ENCODE measurements around the gene CFAP61.

- TF ChIP-seq, protein P1, sequence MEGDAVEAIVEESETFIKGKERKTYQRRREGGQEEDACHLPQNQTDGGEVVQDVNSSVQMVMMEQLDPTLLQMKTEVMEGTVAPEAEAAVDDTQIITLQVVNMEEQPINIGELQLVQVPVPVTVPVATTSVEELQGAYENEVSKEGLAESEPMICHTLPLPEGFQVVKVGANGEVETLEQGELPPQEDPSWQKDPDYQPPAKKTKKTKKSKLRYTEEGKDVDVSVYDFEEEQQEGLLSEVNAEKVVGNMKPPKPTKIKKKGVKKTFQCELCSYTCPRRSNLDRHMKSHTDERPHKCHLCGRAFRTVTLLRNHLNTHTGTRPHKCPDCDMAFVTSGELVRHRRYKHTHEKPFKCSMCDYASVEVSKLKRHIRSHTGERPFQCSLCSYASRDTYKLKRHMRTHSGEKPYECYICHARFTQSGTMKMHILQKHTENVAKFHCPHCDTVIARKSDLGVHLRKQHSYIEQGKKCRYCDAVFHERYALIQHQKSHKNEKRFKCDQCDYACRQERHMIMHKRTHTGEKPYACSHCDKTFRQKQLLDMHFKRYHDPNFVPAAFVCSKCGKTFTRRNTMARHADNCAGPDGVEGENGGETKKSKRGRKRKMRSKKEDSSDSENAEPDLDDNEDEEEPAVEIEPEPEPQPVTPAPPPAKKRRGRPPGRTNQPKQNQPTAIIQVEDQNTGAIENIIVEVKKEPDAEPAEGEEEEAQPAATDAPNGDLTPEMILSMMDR (IDR thresholded peaks at IDR 0.05), result no peak
- no peak for TF ChIP-seq POLR2AphosphoS5 (IDR thresholded peaks at IDR 0.05; ENCODE audit: low read depth, low read length)
- no peak for TF ChIP-seq SMC3 (IDR thresholded peaks at IDR 0.05; ENCODE audit: low read depth, low read length)
- TF ChIP-seq RFX5 (IDR thresholded peaks at IDR 0.05; ENCODE audit: low read length), result no peak
- no peak for TF ChIP-seq SIN3A (IDR thresholded peaks at IDR 0.05; ENCODE audit: borderline replicate concordance, low read depth, low read length)
- no peak for TF ChIP-seq MAX (IDR thresholded peaks at IDR 0.05; ENCODE audit: low read depth)
- no peak for TF ChIP-seq FOXM1 (IDR thresholded peaks at IDR 0.05; ENCODE audit: low read depth)
- no peak for TF ChIP-seq CHD2 (IDR thresholded peaks at IDR 0.05; ENCODE audit: low read length, partially characterized antibody)
- TF ChIP-seq MXI1 (IDR thresholded peaks at IDR 0.05; ENCODE audit: low read depth, low read length), result no peak
- TF ChIP-seq YY1 (IDR thresholded peaks at IDR 0.05; ENCODE audit: low read depth), result no peak
- TF ChIP-seq EP300 (IDR thresholded peaks at IDR 0.05; ENCODE audit: borderline replicate concordance in 1 of 2, low read depth in 1 of 2, low read length in 1 of 2), result no peak
- TF ChIP-seq FOSL2 (IDR thresholded peaks at IDR 0.05; ENCODE audit: borderline replicate concordance, low read depth), result no peak
- no peak for TF ChIP-seq TCF12 (IDR thresholded peaks at IDR 0.05)
- no peak for TF ChIP-seq REST (IDR thresholded peaks at IDR 0.05; ENCODE audit: low read depth, low read length)
These were observed 32.0 kb downstream of the CFAP61 start for GRCh38 chr20:20084296-20084752.
